ENCODE measurements around the gene ADGRL3. TPM values are rescaled to one million over a fixed set of nuclear protein-coding genes. Genes with fewer than 3 reads are reported as not detected.

Gene ADGRL3
- total RNA-seq, 1 donor from 2014 or later = 55.9 TPM

GRCh38 chr4:62006108-62006507 is 806.0 kb downstream of the ADGRL3 start:
- no peak for DNase-seq

GRCh38 chr4:62015043-62015739 is 815.1 kb downstream of the ADGRL3 start:
- DNase-seq = no peak

- DNase-seq = no peak
Observed at GRCh38 chr4:62018537-62018936, 818.4 kb downstream of the ADGRL3 start.

GRCh38 chr4:62023633-62024032 is 823.5 kb downstream of the ADGRL3 start:
- no peak for DNase-seq

GRCh38 chr4:62028745-62029144 is 828.6 kb downstream of the ADGRL3 start:
- no peak for DNase-seq

- DNase-seq = no peak
Observed at GRCh38 chr4:62030958-62031357, 830.8 kb downstream of the ADGRL3 start.

- no peak for DNase-seq
Observed at GRCh38 chr4:62037571-62037970, 837.4 kb downstream of the ADGRL3 start.

GRCh38 chr4:62051332-62051731 is 851.2 kb downstream of the ADGRL3 start:
- DNase-seq = no peak

- DNase-seq = no peak
Observed at GRCh38 chr4:62053974-62054373, 853.8 kb downstream of the ADGRL3 start.

GRCh38 chr4:62057031-62057430 is 856.9 kb downstream of the ADGRL3 start:
- DNase-seq = no peak

- no peak for DNase-seq
Observed at GRCh38 chr4:62058571-62058970, 858.4 kb downstream of the ADGRL3 start.

GRCh38 chr4:62070291-62070852 is 870.2 kb downstream of the ADGRL3 start:
- no peak for DNase-seq

GRCh38 chr4:62075089-62075488 is 875.0 kb downstream of the ADGRL3 start:
- no peak for DNase-seq

GRCh38 chr4:62075521-62075920 is 875.4 kb downstream of the ADGRL3 start:
- no peak for DNase-seq

GRCh38 chr4:62077406-62077805 is 877.3 kb downstream of the ADGRL3 start:
- no peak for DNase-seq

- DNase-seq = no peak
Observed at GRCh38 chr4:62080431-62080830, 880.3 kb downstream of the ADGRL3 start.

- DNase-seq = no peak
Observed at GRCh38 chr4:62087706-62088105, 887.6 kb downstream of the ADGRL3 start.

GRCh38 chr4:62093735-62094134 is 893.6 kb downstream of the ADGRL3 start:
- DNase-seq = no peak

- no peak for DNase-seq
Observed at GRCh38 chr4:62096881-62097280, 896.8 kb downstream of the ADGRL3 start.

- no peak for DNase-seq
Observed at GRCh38 chr4:62115216-62115615, 915.1 kb downstream of the ADGRL3 start.

- no peak for DNase-seq
Observed at GRCh38 chr4:62117886-62118285, 917.8 kb downstream of the ADGRL3 start.

GRCh38 chr4:62118558-62118957 is 918.4 kb downstream of the ADGRL3 start:
- no peak for DNase-seq

GRCh38 chr4:62119195-62119594 is 919.1 kb downstream of the ADGRL3 start:
- DNase-seq = no peak

GRCh38 chr4:62126064-62126732 is 926.1 kb downstream of the ADGRL3 start:
- DNase-seq = no peak

Data from skin of body (tissue), 2 donors.